ENCODE measurements around the gene JADE2.
"Not testable (repeated sequence)": the region's sequence is repeated elsewhere in the genome, so short reads cannot be mapped to it uniquely, and the experiment has no call there.

The JADE2 gene

GRCh38 chr5:134507452-134507851 is 18.0 kb upstream of the JADE2 start:
- DNase-seq (ENCODE audit: low read depth, low spot score) = no peak

DNA sequence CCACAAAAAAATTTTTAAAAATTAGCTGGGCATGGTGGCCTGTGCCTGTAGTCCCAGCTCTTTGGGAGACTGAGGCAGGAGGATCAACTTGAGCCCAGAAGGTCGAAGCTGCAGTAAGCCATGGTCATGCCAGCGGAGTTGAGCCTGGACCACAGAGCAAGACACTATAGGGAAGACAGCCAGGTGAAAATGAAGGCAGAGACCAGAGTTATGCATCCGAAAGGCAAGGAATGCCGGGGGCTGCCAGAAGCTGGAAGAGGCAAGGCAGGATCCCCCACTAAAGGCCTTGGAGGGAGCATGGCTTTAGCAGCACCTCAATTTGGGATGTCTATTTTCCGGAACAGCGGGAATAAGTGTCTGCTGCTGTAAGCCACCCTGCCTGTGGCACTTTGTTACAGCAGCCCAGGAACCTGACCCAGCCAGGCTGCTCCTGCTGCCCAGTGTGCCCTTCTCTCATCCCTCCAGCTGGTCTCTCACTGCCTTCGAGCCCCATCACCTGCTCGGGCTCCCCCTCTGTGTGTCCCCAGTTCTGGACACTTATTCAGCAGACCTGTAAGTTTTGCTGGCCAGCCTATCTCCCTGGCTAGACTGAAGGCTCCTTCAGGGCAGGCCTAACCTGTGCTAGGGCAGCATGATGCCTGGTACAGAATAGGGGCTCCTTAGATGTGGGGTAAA is 16.8 kb upstream of the JADE2 start:
- no peak for DNase-seq (ENCODE audit: low read depth, low spot score)

DNA sequence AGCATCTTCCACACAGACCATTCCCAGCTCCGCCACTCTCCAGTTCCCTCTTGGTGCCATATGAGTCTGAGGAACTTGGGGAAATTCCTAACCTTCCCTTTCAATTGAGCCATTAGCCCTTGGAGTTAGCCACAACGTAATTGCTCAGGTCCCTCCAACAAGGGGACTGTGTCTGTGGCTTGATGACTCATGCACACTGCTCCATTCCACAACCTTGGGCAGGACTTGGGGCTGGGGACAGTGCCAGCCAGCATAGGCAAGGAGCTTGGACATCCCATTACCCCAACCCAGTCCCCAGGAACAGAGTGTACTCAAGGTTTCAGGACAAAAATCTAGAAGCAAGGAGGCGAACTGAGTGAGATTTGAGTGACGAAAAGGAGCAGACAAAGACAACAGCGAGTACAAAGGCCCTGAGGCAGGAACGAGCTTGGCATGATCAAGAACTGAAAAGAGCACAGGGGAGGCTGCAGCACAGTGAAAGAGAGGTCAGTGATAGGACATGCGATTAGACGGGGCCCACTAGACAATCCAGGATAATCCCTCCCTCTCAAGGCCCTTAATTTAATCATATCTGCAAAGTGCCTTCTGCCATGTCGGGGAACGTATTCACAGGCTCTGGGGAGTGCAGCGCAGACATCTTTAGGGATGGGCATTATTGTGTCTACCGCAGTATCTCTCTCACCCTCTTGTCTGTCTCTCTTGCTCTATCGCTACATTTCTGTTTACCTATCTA is 16.0 kb upstream of the JADE2 start:
- no peak for DNase-seq (ENCODE audit: low read depth, low spot score)

- no peak for DNase-seq (ENCODE audit: low read depth, low spot score)
Observed at GRCh38 chr5:134510970-134511795, 14.3 kb upstream of the JADE2 start.

DNA sequence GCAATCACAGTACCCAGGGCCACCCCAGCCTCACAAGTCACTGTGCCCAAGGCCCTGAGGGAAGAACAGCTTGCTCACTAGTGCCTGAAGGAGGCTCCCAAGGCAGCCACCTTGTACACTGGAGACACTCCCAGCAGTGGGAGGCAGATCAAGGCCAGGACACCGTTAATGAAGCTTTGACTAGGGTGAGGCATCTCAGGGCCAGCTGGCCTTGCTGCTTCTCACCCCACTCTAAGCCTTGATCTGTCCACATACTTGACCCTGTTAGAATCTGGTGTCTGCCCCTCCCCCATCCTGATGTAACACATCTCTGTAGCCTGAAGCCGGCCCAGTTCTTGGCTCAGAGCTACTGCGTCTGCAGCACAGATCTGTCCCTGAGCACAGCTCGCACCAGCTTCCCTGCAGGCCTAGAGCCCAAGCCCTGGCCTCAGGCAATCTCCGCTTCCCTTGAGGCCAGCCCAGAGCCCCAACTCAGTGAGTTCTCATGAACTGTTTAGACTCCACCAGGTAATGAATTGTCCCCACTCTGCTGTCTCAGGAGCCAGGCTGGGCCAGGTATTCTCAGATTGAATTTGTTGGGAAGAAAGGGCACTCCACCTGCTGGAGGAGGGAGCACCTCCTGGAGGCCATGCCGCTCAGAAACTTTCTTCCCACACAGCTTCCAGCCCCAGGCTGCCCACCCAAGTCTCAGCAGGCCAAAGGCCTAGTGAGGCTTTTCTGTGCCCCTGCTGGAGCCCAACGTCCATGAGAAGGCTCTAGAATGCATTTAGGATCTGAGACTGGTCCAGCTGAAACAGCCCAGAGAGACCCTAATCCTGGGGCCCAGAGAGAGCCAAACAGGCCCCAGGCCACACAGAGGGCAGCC is 13.4 kb upstream of the JADE2 start:
- no peak for DNase-seq (ENCODE audit: low read depth, low spot score)

- DNase-seq (ENCODE audit: low read depth, low spot score) = no peak
Observed at GRCh38 chr5:134512661-134512999, 12.8 kb upstream of the JADE2 start.

- DNase-seq (ENCODE audit: low read depth, low spot score) = no peak
Observed at GRCh38 chr5:134515801-134516200, 9.7 kb upstream of the JADE2 start.

- DNase-seq (ENCODE audit: low read depth, low spot score) = not testable (repeated sequence)
Observed at GRCh38 chr5:134516984-134517383, 8.5 kb upstream of the JADE2 start.

- DNase-seq (ENCODE audit: low read depth, low spot score) = no peak
Observed at GRCh38 chr5:134517553-134517952, 7.9 kb upstream of the JADE2 start.

DNA sequence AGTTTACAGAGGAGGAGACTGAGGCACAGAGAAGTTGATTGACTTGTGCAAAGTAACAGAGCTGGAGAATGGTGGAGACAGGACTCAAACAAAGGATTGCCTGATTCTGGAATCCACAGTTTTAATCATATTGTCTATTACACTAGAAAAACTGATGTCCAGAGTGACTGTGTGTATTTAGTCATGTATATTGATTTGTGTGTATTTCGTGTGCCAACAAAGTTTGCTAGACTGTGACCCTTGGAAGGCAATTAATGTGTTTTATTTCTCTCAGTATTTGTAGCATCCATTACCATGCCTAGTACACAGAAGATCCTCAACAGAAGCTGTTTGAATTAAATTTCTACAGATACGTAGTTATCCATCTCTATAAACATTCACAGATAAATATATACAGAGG is 5.5 kb upstream of the JADE2 start:
- DNase-seq (ENCODE audit: low read depth, low spot score) = no peak

- DNase-seq (ENCODE audit: low read depth, low spot score) = no peak
Observed at GRCh38 chr5:134521841-134522240, 3.6 kb upstream of the JADE2 start.

- DNase-seq (ENCODE audit: low read depth, low spot score) = no peak
Observed at GRCh38 chr5:134523543-134524271, 1.8 kb upstream of the JADE2 start.

GRCh38 chr5:134524272-134524825 is 1.1 kb upstream of the JADE2 start:
- no peak for DNase-seq (ENCODE audit: low read depth, low spot score)

DNA sequence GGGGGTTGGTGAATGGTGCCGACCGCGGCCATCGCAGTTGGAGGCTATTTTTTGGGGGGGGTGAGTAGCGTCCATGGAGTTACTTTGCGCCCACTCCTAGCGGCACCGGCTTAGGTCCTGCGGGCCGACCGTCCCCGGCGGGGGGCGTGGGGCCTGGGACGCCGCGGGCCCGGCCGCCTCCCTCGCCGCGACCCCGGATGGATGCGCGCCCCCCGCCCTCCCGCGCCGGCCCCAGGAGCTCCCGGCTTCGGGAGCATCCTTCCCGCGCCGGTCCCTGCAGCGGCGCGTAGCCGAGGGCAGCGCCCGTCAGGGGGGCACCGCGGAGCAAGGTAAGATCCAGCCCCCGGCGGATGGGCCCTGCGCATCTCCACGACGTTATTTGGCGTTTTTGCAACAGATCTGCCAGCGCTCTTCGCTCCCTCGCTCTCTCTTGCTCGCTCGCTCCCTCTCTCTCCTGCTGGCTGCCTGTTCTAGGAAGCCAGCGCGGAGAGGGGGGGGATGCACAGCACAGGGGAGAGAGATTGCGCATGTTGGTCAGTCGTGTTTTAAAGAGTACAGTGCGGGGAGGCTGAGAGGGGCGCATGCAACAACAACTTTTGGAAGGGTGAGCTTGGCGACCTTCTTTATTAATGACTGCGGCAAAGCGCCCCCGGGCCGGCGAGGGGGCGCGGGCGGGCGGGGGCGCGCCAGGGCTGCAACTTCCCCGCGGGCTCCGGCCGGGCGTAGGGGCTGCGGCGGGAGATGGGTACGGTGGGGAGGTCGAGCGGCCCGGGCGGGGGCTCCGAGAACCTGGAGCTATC is 413 bp downstream of the JADE2 start:
- DNase-seq (ENCODE audit: low read depth, low spot score) = no peak

- DNase-seq (ENCODE audit: low read depth, low spot score) = no peak
Observed at GRCh38 chr5:134526483-134527155, 1.1 kb downstream of the JADE2 start.

DNA sequence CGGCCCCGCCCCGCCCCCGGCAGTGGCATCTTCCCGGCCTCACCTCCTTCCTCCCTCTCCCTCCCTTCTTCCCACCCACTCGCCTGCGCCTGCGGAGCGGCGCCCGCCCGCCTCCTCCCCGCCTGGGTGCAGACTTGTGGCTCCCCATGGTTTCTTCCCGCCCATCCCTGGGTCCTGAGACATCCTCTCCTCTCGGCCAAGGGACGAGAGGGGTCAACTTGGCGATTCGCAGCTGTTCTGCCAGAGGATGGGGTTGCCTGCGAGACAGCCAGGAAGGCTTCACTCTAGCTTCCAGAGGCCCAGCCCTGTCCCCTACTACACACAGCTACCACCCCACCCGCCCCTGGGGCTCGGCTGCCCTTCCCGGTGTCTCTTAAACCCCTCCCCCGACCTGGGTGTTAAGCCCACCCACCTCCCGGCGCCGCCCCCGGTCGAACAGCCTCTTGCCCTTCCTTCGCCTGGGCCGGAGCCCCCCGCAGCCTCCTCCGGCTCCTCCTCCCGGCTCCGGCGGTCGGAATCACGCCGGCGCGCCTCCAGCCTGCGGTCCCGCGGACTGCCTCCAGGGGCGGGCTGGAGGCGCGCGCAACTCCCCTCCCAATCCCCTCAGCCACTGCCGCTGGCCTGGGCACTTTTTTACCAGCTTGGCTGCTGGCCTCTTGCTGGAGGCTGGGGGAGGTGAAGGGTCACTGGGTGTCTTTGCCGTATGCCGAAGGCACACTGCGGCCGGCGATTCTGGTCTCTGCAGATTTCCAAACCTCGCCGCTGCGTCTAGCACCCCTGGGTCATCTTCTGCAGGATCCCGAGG is 1.9 kb downstream of the JADE2 start:
- peak; percentile 53 for DNase-seq (ENCODE audit: low read depth, low spot score)

- DNase-seq (ENCODE audit: low read depth, low spot score) = no peak
Observed at GRCh38 chr5:134527961-134528424, 2.5 kb downstream of the JADE2 start.

DNA sequence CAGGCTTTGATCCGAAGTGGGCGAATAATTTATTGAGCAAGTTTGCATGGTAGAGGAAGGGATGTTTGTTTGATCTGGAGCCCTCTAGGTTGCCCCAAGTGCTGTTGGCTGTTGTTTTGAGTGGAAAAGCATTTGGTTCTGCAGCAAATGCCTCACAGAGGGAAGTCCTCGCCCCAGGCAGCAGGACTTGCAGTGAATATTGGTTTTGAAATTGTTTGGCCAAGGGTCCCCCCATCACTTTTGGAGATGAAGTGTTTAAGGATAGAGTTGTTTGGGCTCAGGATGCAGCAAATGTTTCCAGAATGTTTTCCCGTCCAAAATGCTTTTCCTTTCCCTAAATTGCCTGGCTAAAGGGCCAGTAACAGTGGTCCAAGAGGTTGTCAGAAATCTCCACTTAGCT is 3.1 kb downstream of the JADE2 start:
- DNase-seq (ENCODE audit: low read depth, low spot score) = no peak
